SK-N-MC (cell line): ENCODE data around the gene MDN1.

Experiments
- EZH2 ChIP-seq: fragments of 200-600 bp; sonication (generic); IDR thresholded peaks from one replicate; pipeline ENCODE4 v1.6.1; 2017; ENCODE audit warnings: antibody characterized with exemption
- FOXP2 ChIP-seq: optimal IDR thresholded peaks from 2 replicates; pipeline ENCODE3; 2011; ENCODE audit warnings: mild to moderate bottlenecking, moderate library complexity; ENCODE audit not compliant: insufficient read depth; ENCODE audit errors: extremely low read length, control extremely low read depth
- POLR2AphosphoS5 ChIP-seq: IDR thresholded peaks from 2 replicates; pipeline ENCODE4 v1.6.1; 2012; ENCODE audit warnings: mild to moderate bottlenecking, low read depth, low read length, borderline replicate concordance

DNA sequence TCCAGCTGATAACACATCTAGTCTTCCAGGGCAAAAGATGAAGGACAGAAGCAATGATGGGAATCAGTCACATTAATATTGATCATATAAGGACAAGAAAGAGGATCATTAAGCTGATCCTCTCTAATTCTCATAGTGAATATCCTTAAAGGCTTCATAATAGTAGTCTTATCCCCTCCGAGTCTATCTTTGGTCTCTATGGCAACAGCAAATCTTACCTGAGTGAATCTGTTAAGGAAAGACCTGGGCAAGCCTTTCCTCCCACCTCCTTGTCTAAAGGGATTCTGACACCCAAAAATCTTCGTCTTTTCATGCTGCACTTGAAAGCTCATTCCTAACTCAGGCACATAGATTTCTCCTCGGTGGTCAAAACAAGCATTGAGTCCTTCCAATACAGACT lies 94.6 kb downstream of the MDN1 start:
- no peak for TF ChIP-seq POLR2AphosphoS5
- TF ChIP-seq EZH2: no peak
- TF ChIP-seq FOXP2: no peak
